Breast epithelium (tissue), 3 donors: Measurements from ENCODE around the gene NFAM1.

ENCODE experiments used
- POLR2A ChIP-seq: fragments of 450-650 bp; IDR thresholded peaks from one replicate; pipeline ENCODE4 v1.6.1; 2016; ENCODE audit warnings: antibody characterized with exemption, mild to moderate bottlenecking, moderate library complexity
- POLR2AphosphoS5 ChIP-seq, 3 donors: sonication (generic); formaldehyde crosslinking; IDR thresholded peaks; one replicate each; pipeline ENCODE4 v1.6.1; 2017; ENCODE audit warnings: antibody characterized with exemption in 3 of 3

DNA sequence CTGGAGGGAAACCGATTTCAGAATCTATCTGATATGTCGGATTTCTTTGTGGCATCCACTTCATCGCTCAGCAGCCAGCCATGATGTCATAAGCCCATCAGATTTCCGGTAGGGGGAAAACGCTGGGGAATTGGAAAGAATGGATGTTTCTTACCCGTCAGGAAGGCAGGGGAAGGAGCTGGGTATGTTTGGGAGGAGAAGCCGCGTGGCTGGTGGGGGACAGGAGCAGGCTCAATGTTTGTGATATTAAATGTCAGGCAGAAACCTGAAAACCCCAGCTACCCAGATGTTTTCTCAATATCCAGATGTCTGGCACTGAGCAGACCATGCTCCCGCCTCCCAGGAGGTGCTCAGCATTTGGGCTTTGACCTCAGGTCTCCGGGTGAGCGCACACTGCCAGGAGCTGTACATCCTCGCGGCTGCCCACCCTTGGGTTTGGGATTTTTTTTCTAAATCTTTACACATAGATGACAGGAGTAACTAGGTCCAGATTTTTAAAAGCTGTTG, 67.5 kb downstream of the NFAM1 start:
- TF ChIP-seq POLR2AphosphoS5 (IDR thresholded peaks at IDR 0.05) (no peak), POLR2A (no peak)
